MV-4-11 (cell line): ENCODE measurements around the gene ATRAID.
"Not testable (repeated sequence)": the region's sequence is repeated elsewhere in the genome, so short reads cannot be mapped to it uniquely, and the experiment has no call there.

ENCODE experiments used
- DNase-seq: peaks from one replicate; lab custom pipeline; 2025; lab: John Stamatoyannopoulos, UW

Gene ATRAID

GRCh38 chr2:27194538-27195354 lies 17.1 kb upstream of the ATRAID start:
- DNase-seq = no peak

- not testable (repeated sequence) for DNase-seq
Measured at GRCh38 chr2:27195799-27196198, 16.0 kb upstream of the ATRAID start.

- DNase-seq = not testable (repeated sequence)
Measured at GRCh38 chr2:27198068-27198467, 13.8 kb upstream of the ATRAID start.

- DNase-seq = no peak
Measured at GRCh38 chr2:27198627-27199026, 13.2 kb upstream of the ATRAID start.

- DNase-seq = no peak
Measured at GRCh38 chr2:27199241-27199640, 12.6 kb upstream of the ATRAID start.

GRCh38 chr2:27201675-27202074 lies 10.2 kb upstream of the ATRAID start:
- no peak for DNase-seq

- DNase-seq = peak; percentile 70
Measured at GRCh38 chr2:27202854-27203253, 9.0 kb upstream of the ATRAID start.

- no peak for DNase-seq
Measured at GRCh38 chr2:27203741-27204140, 8.1 kb upstream of the ATRAID start.

- no peak for DNase-seq
Measured at GRCh38 chr2:27204566-27204965, 7.3 kb upstream of the ATRAID start.

- no peak for DNase-seq
Measured at GRCh38 chr2:27205206-27205605, 6.6 kb upstream of the ATRAID start.

- DNase-seq = no peak
Measured at GRCh38 chr2:27206346-27206745, 5.5 kb upstream of the ATRAID start.

GRCh38 chr2:27208486-27209050 lies 3.3 kb upstream of the ATRAID start:
- no peak for DNase-seq

- DNase-seq = no peak
Measured at GRCh38 chr2:27209621-27210401, 2.0 kb upstream of the ATRAID start.

- no peak for DNase-seq
Measured at GRCh38 chr2:27211241-27211942, 449 bp upstream of the ATRAID start.

- peak; percentile 47 for DNase-seq
Measured at GRCh38 chr2:27212626-27213471, 1.0 kb downstream of the ATRAID start.

GRCh38 chr2:27214941-27215340 lies 3.1 kb downstream of the ATRAID start:
- peak; percentile 14 for DNase-seq

- no peak for DNase-seq
Measured at GRCh38 chr2:27216416-27217137, 4.7 kb downstream of the ATRAID start.

- peak; percentile 83 for DNase-seq
Measured at GRCh38 chr2:27217173-27218121, 5.6 kb downstream of the ATRAID start, which contains the start of gene CAD. Gene CAD, plus strand, starts transcription at chr2:27217369. Its CDS starts 183 bp downstream, at chr2:27217552.

- no peak for DNase-seq
Measured at GRCh38 chr2:27218614-27219013, 6.8 kb downstream of the ATRAID start.
